ENCODE data around the gene ZFY.

DNA sequence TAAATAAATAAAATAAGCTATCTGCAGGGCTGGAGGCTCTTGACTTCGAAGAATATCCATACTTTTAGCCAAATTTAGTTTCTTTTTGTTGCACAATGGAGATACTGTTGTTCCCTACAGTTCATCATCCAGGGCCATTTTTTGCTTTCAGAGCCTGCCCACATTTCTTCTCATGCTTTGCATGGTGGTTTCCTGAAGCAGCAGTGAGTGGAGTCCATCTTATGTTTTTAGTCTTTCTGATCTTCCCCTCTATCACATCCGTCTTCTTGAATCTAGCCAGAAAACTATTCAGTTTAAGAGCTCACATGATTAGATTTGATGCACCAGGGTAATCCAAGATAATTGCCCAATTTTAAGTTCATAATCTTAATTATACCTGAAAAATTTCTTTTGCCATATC lies 19.6 kb downstream of the ZFY start:
- TF ChIP-seq GATA2 (IDR thresholded peaks at IDR 0.05; ENCODE audit: low read depth, low read length) (no peak), GATA3 (IDR thresholded peaks at IDR 0.05; ENCODE audit: low read depth, low read length) (no peak)

All from SH-SY5Y (cell line).